Upper lobe of left lung (tissue), 6 donors: Measurements from ENCODE around the gene SETD2. TPM values are rescaled to one million over a fixed set of nuclear protein-coding genes. Genes with fewer than 3 reads are reported as not detected.
"Not testable (repeated sequence)": the region's sequence is repeated elsewhere in the genome, so short reads cannot be mapped to it uniquely, and the experiment has no call there.

Experiments used
- ATAC-seq, 2 donors: fragments of 200-7000 bp; cut with Tn5 transposase; one replicate each; pipeline ENCODE4 v1.9.1; 2022; ENCODE audit warnings: mild to moderate bottlenecking in 2 of 2, moderate library complexity in 2 of 2; ENCODE audit not compliant: low FRiP score in 2 of 2
- DNase-seq, 2 donors: peaks; one replicate each; pipeline ENCODE4 v3.0.0-alpha.2; 2019 to 2020
- H3K27ac ChIP-seq, 4 donors: fragments of 200-600 bp; sonication (generic); one replicate each; pipeline ENCODE4 v1.5.1; 2016 to 2019
- H3K27me3 ChIP-seq, 4 donors: fragments of 200-600 bp; sonication (generic); one replicate each; pipeline ENCODE4 v1.5.1; 2017 to 2019
- H3K36me3 ChIP-seq, 4 donors: fragments of 200-600 bp; sonication (generic); one replicate each; pipeline ENCODE4 v1.5.1; 2016 to 2019
- H3K4me1 ChIP-seq, 4 donors: fragments of 200-600 bp; sonication (generic); one replicate each; pipeline ENCODE4 v1.5.1; 2018 to 2019
- H3K4me3 ChIP-seq, 4 donors: fragments of 200-600 bp; sonication (generic); one replicate each; pipeline ENCODE4 v1.5.1; 2017 to 2019; ENCODE audit warnings: mild to moderate bottlenecking in 2 of 4, moderate library complexity in 1 of 4
- H3K9me3 ChIP-seq, 4 donors: fragments of 200-600 bp; sonication (generic); one replicate each; pipeline ENCODE4 v1.5.1; 2018 to 2019
- CTCF ChIP-seq, 6 experiments: fragments of 450-650 bp in 4 of 6; fragments of 200-600 bp in 2 of 6; sonication (generic) in 2 of 6; IDR thresholded peaks; one replicate each; pipeline ENCODE4 v1.5.1; 2016 to 2019; ENCODE audit warnings: antibody characterized with exemption in 6 of 6
- EP300 ChIP-seq, 4 donors: sonication (generic); formaldehyde crosslinking; IDR thresholded peaks; one replicate each; pipeline ENCODE4 v1.5.1; 2017; ENCODE audit warnings: antibody characterized with exemption in 4 of 4, control low read depth in 2 of 4
- POLR2A ChIP-seq, 4 donors: fragments of 450-650 bp; IDR thresholded peaks; one replicate each; pipeline ENCODE4 v1.5.1; 2016 to 2017; ENCODE audit warnings: antibody characterized with exemption in 4 of 4, mild to moderate bottlenecking in 2 of 4
- POLR2AphosphoS5 ChIP-seq, 2 donors: sonication (generic); formaldehyde crosslinking; IDR thresholded peaks; one replicate each; pipeline ENCODE4 v1.5.1; 2017; ENCODE audit warnings: antibody characterized with exemption in 2 of 2
- WGBS, 2 donors: methylation state at CpG; one replicate each; pipeline ENCODE4 v1.1.5; 2017 to 2018; 5-methylcytosine and 5-hydroxymethylcytosine counted together
- total RNA-seq, 6 donors: library from RNA; depleted of rRNA in 4 of 6; stranded (reverse); fragments of >200 nt in 4 of 6; gene quantifications; one replicate each; pipeline versions ENCODE4 v1.1.0 to v1.2.1, GENCODE V29; 2016 to 2021
- donor health status: DM: no; HTN: no; CAD: no; lungs with moderate emphysema.
- donor health status: DM: no; HTN: yes; CAD: no; lungs with severe emphysema.

SETD2 gene
- total RNA-seq, 6 donors from 2014 or later = 33.8 to 111 (median 53.5) TPM

- Histone ChIP-seq H3K27me3 (no peaks in the 10 kb centered on the region), H3K9me3 (no peaks in the 10 kb centered on the region), H3K36me3 (peaks cover 6 to 58% (median 21%) of the 10 kb centered on the region in 4 donors), H3K4me3 (no peak overlapping the region), H3K4me1 (no peaks in the 10 kb centered on the region), H3K27ac (no peak overlapping the region)
- 95 to 100% methylated on average over 3 of the region's 3 CpGs for WGBS, 2 donors
- TF ChIP-seq CTCF (IDR thresholded peaks at IDR 0.05) = no peak
- no peak for TF ChIP-seq EP300 (IDR thresholded peaks at IDR 0.05)
- no peak for TF ChIP-seq POLR2A (IDR thresholded peaks at IDR 0.05)
- no peak for TF ChIP-seq POLR2AphosphoS5 (IDR thresholded peaks at IDR 0.05)
- DNase-seq = no peak
- no peak for ATAC-seq
Observed at GRCh38 chr3:47121409-47121808, 42.5 kb downstream of the SETD2 start.

- WGBS, 2 donors = 95 to 100% methylated on average over 1 of the region's 1 CpG
- Histone ChIP-seq H3K4me1 (no peaks in the 10 kb centered on the region), H3K27me3 (no peaks in the 10 kb centered on the region), H3K27ac (no peak overlapping the region), H3K4me3 (no peak overlapping the region), H3K9me3 (no peaks in the 10 kb centered on the region), H3K36me3 (peaks cover 6 to 71% (median 26%) of the 10 kb centered on the region in 4 donors)
- TF ChIP-seq EP300 (IDR thresholded peaks at IDR 0.05) = no peak
- TF ChIP-seq POLR2AphosphoS5 (IDR thresholded peaks at IDR 0.05) = no peak
- DNase-seq = no peak
- ATAC-seq = no peak
Observed at GRCh38 chr3:47120138-47120537, 43.8 kb downstream of the SETD2 start.

GRCh38 chr3:47119387-47119786 is 44.5 kb downstream of the SETD2 start:
- not testable (repeated sequence) for H3K4me1 ChIP-seq, H3K4me3 ChIP-seq, H3K9me3 ChIP-seq, DNase-seq, H3K27ac ChIP-seq, ATAC-seq, H3K27me3 ChIP-seq
- peaks cover 6 to 76% (median 28%) of the 10 kb centered on the region in 4 donors for H3K36me3 ChIP-seq
- 87 to 88% methylated on average over 5 of the region's 5 CpGs for WGBS, 2 donors

GRCh38 chr3:47117807-47118364 is 46.0 kb downstream of the SETD2 start:
- ATAC-seq (no peak), DNase-seq (no peak)
- Histone ChIP-seq H3K27me3 (no peaks in the 10 kb centered on the region), H3K36me3 (peaks cover 10 to 76% (median 27%) of the 10 kb centered on the region in 4 donors), H3K4me1 (no peaks in the 10 kb centered on the region), H3K9me3 (no peaks in the 10 kb centered on the region), H3K4me3 (no peak overlapping the region), H3K27ac (no peak overlapping the region)
- no peak for TF ChIP-seq POLR2A (IDR thresholded peaks at IDR 0.05)
- TF ChIP-seq EP300 (IDR thresholded peaks at IDR 0.05) = no peak
- TF ChIP-seq POLR2AphosphoS5 (IDR thresholded peaks at IDR 0.05) = no peak
- no peak for TF ChIP-seq CTCF (IDR thresholded peaks at IDR 0.05)
- 63 to 65% methylated on average over 3 of the region's 3 CpGs for WGBS, 2 donors

- not testable (repeated sequence) for ATAC-seq, H3K27ac ChIP-seq, H3K4me1 ChIP-seq, DNase-seq, H3K9me3 ChIP-seq, H3K27me3 ChIP-seq, H3K4me3 ChIP-seq
- peaks cover 11 to 66% (median 32%) of the 10 kb centered on the region in 4 donors for H3K36me3 ChIP-seq
- 98 to 100% methylated on average over 2 of the region's 2 CpGs for WGBS, 2 donors
Observed at GRCh38 chr3:47115524-47115923, 48.4 kb downstream of the SETD2 start.

GRCh38 chr3:47113669-47114365 is 50.1 kb downstream of the SETD2 start:
- Histone ChIP-seq H3K4me3 (no peak overlapping the region), H3K4me1 (peaks cover 0 to 4% (median under 1%) of the 10 kb centered on the region in 4 donors), H3K27me3 (no peaks in the 10 kb centered on the region), H3K27ac (no peak overlapping the region), H3K36me3 (peaks cover 11 to 53% (median 30%) of the 10 kb centered on the region in 4 donors), H3K9me3 (no peaks in the 10 kb centered on the region)
- no peak for ATAC-seq
- 88 to 93% methylated on average over 5 of the region's 5 CpGs for WGBS, 2 donors
- no peak for TF ChIP-seq POLR2A (IDR thresholded peaks at IDR 0.05)
- TF ChIP-seq POLR2AphosphoS5 (IDR thresholded peaks at IDR 0.05) = no peak
- no peak for TF ChIP-seq EP300 (IDR thresholded peaks at IDR 0.05)
- no peak for TF ChIP-seq CTCF (IDR thresholded peaks at IDR 0.05)
- DNase-seq = no peak
